Gastrocnemius medialis (tissue), 4 donors: ENCODE results near the gene ZBTB7C.

Experiments
- POLR2A ChIP-seq, 2 donors: fragments of 450-650 bp; IDR thresholded peaks; one replicate each; pipeline ENCODE4 v1.6.1; 2017; ENCODE audit warnings: antibody characterized with exemption in 2 of 2, mild to moderate bottlenecking in 2 of 2, moderate library complexity in 2 of 2
- TF ChIP-seq, protein P1 (sequence below), 5 experiments: fragments of 450-650 bp in 3 of 5; fragments of 200-600 bp in 2 of 5; sonication (generic) in 2 of 5; IDR thresholded peaks in 4 of 5; conservative IDR thresholded peaks in 1 of 5; 1 replicate in 4 of 5; 2 replicates in 1 of 5; pipeline ENCODE4 v1.5.1; 2016 to 2019; ENCODE audit warnings: antibody characterized with exemption in 5 of 5, mild to moderate bottlenecking in 3 of 5, moderate library complexity in 3 of 5

DNA sequence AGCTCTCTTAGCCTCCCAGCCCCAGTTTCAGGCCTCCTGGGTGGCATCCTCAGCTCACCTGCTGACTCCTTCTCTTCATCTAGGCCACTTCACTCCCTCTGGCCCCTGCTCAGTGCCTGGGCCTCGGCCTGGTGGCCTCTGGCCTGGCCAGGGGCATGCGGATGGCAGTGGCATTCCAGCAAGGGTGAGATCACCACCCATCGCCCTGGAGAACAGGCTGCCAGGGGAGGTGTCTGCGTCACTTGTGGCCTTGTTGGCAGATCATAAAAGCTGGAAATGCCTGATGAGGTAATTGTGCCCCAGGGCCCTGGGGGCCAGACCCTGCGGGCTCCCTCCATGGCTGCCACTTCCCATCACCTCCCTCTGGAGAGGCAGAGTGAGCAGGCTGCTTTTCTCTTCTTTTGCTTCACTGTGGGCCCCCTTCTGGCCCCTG lies 406.2 kb downstream of the ZBTB7C start:
- TF ChIP-seq, protein P1, sequence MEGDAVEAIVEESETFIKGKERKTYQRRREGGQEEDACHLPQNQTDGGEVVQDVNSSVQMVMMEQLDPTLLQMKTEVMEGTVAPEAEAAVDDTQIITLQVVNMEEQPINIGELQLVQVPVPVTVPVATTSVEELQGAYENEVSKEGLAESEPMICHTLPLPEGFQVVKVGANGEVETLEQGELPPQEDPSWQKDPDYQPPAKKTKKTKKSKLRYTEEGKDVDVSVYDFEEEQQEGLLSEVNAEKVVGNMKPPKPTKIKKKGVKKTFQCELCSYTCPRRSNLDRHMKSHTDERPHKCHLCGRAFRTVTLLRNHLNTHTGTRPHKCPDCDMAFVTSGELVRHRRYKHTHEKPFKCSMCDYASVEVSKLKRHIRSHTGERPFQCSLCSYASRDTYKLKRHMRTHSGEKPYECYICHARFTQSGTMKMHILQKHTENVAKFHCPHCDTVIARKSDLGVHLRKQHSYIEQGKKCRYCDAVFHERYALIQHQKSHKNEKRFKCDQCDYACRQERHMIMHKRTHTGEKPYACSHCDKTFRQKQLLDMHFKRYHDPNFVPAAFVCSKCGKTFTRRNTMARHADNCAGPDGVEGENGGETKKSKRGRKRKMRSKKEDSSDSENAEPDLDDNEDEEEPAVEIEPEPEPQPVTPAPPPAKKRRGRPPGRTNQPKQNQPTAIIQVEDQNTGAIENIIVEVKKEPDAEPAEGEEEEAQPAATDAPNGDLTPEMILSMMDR (IDR thresholded peaks at IDR 0.05 in 4 of 5, conservative IDR thresholded peaks at IDR 0.05 in 1 of 5): no peak
- no peak for TF ChIP-seq POLR2A (IDR thresholded peaks at IDR 0.05)
